SK-N-SH (cell line): ENCODE data around the gene BRAF. TPM values are rescaled to one million over a fixed set of nuclear protein-coding genes. Genes with fewer than 3 reads are reported as not detected.

ENCODE experiments used
- CTCF ChIA-PET: fragments of 300-600, 350-600 bp; formaldehyde crosslinking; extraction: SDS; loops from one replicate; lab custom pipeline; 2021; lab: Yijun Ruan, JAX
- POLR2A ChIA-PET: fragments of 350-600 bp; sonication (Branson Sonifier 250); formaldehyde crosslinking; extraction: SDS; loops from one replicate; lab custom pipeline; 2020; ENCODE audit warnings: antibody characterized with exemption, inconsistent platforms; lab: Yijun Ruan, JAX
- DNase-seq: peaks from one replicate; pipeline ENCODE4 v3.0.0; 2012
- H2AFZ ChIP-seq: fragments of 200-600 bp; sonication (generic); 2 replicates; pipeline ENCODE4 v1.8.1; 2016; ENCODE audit warnings: antibody characterized with exemption, mild to moderate bottlenecking, low read depth
- H3F3A ChIP-seq: fragments of 200-600 bp; sonication (generic); replicated peaks from 2 replicates; pipeline ENCODE3; 2016; ENCODE audit warnings: antibody characterized with exemption, mild to moderate bottlenecking; ENCODE audit not compliant: insufficient read depth
- H3K27ac ChIP-seq, 2 experiments: fragments of 200-500 bp in 1 of 2; fragments of 200-600 bp in 1 of 2; sonication (Bioruptor generic) in 1 of 2; sonication (generic), shearing (Covaris generic) in 1 of 2; 2 replicates each; pipeline versions ENCODE4 v1.5.1 to v1.6.1; 2014 to 2016; ENCODE audit warnings: low read depth in 2 of 2, inconsistent platforms in 1 of 2, low read length in 1 of 2, mild to moderate bottlenecking in 1 of 2, mixed read lengths in 1 of 2
- H3K27me3 ChIP-seq: fragments of 200-600 bp; sonication (generic), shearing (Covaris generic); 2 replicates; pipeline ENCODE4 v1.6.1; 2016; ENCODE audit warnings: mixed run types; ENCODE audit not compliant: insufficient read depth
- H3K36me3 ChIP-seq, 2 experiments: fragments of 200-500 bp in 1 of 2; fragments of 200-600 bp in 1 of 2; sonication (Bioruptor generic) in 1 of 2; sonication (generic) in 1 of 2; replicated peaks in 1 of 2; 2 replicates each; pipeline versions ENCODE3 to v1.5.1; 2014 to 2016; ENCODE audit warnings: low read length in 1 of 2, mild to moderate bottlenecking in 1 of 2; ENCODE audit not compliant: insufficient read depth in 2 of 2, control insufficient read depth in 1 of 2
- H3K4me1 ChIP-seq, 2 experiments: fragments of 200-500 bp in 1 of 2; fragments of 200-600 bp in 1 of 2; sonication (Bioruptor generic) in 1 of 2; sonication (generic), shearing (Covaris generic) in 1 of 2; 2 replicates each; pipeline versions ENCODE4 v1.5.1 to v1.6.1; 2014 to 2016; ENCODE audit warnings: low read depth in 1 of 2, low read length in 1 of 2, mixed run types in 1 of 2; ENCODE audit not compliant: insufficient read depth in 2 of 2, control insufficient read depth in 1 of 2
- H3K4me2 ChIP-seq: fragments of 200-600 bp; sonication (generic), shearing (Covaris generic); 2 replicates; pipeline ENCODE4 v1.6.1; 2017; ENCODE audit warnings: mixed run types
- H3K4me3 ChIP-seq, 2 experiments: fragments of 200-500 bp in 1 of 2; fragments of 200-600 bp in 1 of 2; sonication (Bioruptor generic) in 1 of 2; sonication (generic), shearing (Covaris generic) in 1 of 2; 2 replicates each; pipeline versions ENCODE4 v1.5.1 to v1.8.1; 2014 to 2016; ENCODE audit warnings: low read depth in 2 of 2, inconsistent platforms in 1 of 2, low read length in 1 of 2, mild to moderate bottlenecking in 1 of 2, mixed read lengths in 1 of 2, moderate library complexity in 1 of 2
- H3K79me2 ChIP-seq: fragments of 200-600 bp; sonication (generic); 2 replicates; pipeline ENCODE4 v1.8.1; 2017; ENCODE audit warnings: mild to moderate bottlenecking; ENCODE audit not compliant: insufficient read depth
- H3K9ac ChIP-seq: fragments of 200-600 bp; sonication (generic); 2 replicates; pipeline ENCODE4 v1.6.1; 2017; ENCODE audit warnings: mixed run types
- H3K9me2 ChIP-seq: fragments of 200-600 bp; sonication (generic); 2 replicates; pipeline ENCODE4 v1.6.1; 2017; ENCODE audit warnings: mixed run types
- H3K9me3 ChIP-seq: fragments of 200-600 bp; sonication (generic); 2 replicates; pipeline ENCODE4 v1.6.1; 2017; ENCODE audit warnings: mixed run types, mild to moderate bottlenecking, moderate library complexity
- H4K20me1 ChIP-seq: fragments of 200-600 bp; sonication (generic); 2 replicates; pipeline ENCODE4 v1.6.1; 2017; ENCODE audit warnings: mild to moderate bottlenecking, mixed run types; ENCODE audit not compliant: insufficient read depth
- FOSL2 ChIP-seq: IDR thresholded peaks from 2 replicates; pipeline ENCODE4 v1.4.0; 2012; ENCODE audit warnings: low read depth, mild to moderate bottlenecking, moderate library complexity, borderline replicate concordance
- FOXJ3 ChIP-seq: sonication (generic); formaldehyde crosslinking; IDR thresholded peaks from 2 replicates; pipeline ENCODE4 v1.5.1; 2020; ENCODE audit warnings: mild to moderate bottlenecking, missing genetic modification reagents
- FOXM1 ChIP-seq: IDR thresholded peaks from 2 replicates; pipeline ENCODE4 v1.4.0; 2012; ENCODE audit warnings: low read depth, mild to moderate bottlenecking
- MEF2A ChIP-seq: IDR thresholded peaks from 2 replicates; pipeline ENCODE4 v1.4.0; 2012; ENCODE audit warnings: low read depth, borderline replicate concordance
- MXI1 ChIP-seq: IDR thresholded peaks from 2 replicates; pipeline ENCODE4 v1.6.1; 2012; ENCODE audit warnings: mild to moderate bottlenecking, low read depth, low read length, improper control_type of control experiment
- NFIC ChIP-seq: IDR thresholded peaks from 2 replicates; pipeline ENCODE4 v1.4.0; 2012; ENCODE audit warnings: borderline replicate concordance
- NRF1 ChIP-seq: IDR thresholded peaks from 2 replicates; pipeline ENCODE4 v1.6.1; 2012; ENCODE audit warnings: low read depth, mild to moderate bottlenecking, low read length
- RFX5 ChIP-seq: IDR thresholded peaks from 2 replicates; pipeline ENCODE4 v1.6.1; 2012; ENCODE audit warnings: mild to moderate bottlenecking, improper control_type of control experiment, low read length
- SMC3 ChIP-seq: IDR thresholded peaks from 2 replicates; pipeline ENCODE4 v1.6.1; 2012; ENCODE audit warnings: low read depth, low read length, improper control_type of control experiment
- TAF1 ChIP-seq: IDR thresholded peaks from 2 replicates; pipeline ENCODE4 v1.6.1; 2012; ENCODE audit warnings: low read depth, mild to moderate bottlenecking, low read length, moderate library complexity, borderline replicate concordance
- USF1 ChIP-seq: IDR thresholded peaks from 2 replicates; pipeline ENCODE4 v1.4.0; 2012; ENCODE audit warnings: low read depth, borderline replicate concordance
- WGBS: methylation state at CpG from one replicate; pipeline ENCODE4 v1.1.6; 2017; ENCODE audit warnings: low lambda C conversion rate; 5-methylcytosine and 5-hydroxymethylcytosine counted together
- polyA plus RNA-seq, 3 experiments: library from polyadenylated mRNA; depleted of rRNA; stranded (reverse); fragments of >200 nt; gene quantifications; 2 replicates each; pipeline ENCODE4 v1.2.3, GENCODE V29; 2012
- TF ChIP-seq, protein P1 (sequence below): fragments of 150-350 bp; IDR thresholded peaks from 2 replicates; pipeline ENCODE4 v1.6.1; 2017; ENCODE audit warnings: antibody characterized with exemption, low read length, low read depth, borderline replicate concordance
- TF ChIP-seq, protein P2 (sequence below): fragments of 200-600 bp; sonication (generic); IDR thresholded peaks from 2 replicates; pipeline ENCODE4 v1.6.1; 2017; ENCODE audit warnings: antibody characterized with exemption, mild to moderate bottlenecking, moderate library complexity
- TF ChIP-seq, protein P3 (sequence below): IDR thresholded peaks from 2 replicates; pipeline ENCODE4 v1.4.0; 2012; ENCODE audit warnings: low read depth, borderline replicate concordance

BRAF gene
- polyA plus RNA-seq, 1 of the 3 experiments (the other 2 are of a cell fraction): 5.2 TPM

- Histone ChIP-seq H3K27ac (no peak overlapping the region), H2AFZ (no peak overlapping the region), H3K4me2 (no peak overlapping the region), H4K20me1 (no peaks in the 10 kb centered on the region), H3K4me3 (no peak overlapping the region), H3K9me2 (no peaks in the 10 kb centered on the region), H3K79me2 (no peaks in the 10 kb centered on the region), H3K9me3 (no peaks in the 10 kb centered on the region)
- TF ChIP-seq USF1 (no peak), MEF2A (no peak), FOXJ3 (CRISPR knock-in tag) (no peak), NFIC (no peak), MXI1 (no peak), SMC3 (no peak), FOSL2 (no peak), FOXM1 (no peak), RFX5 (no peak), NRF1 (no peak), TAF1 (no peak)
- TF ChIP-seq, protein P1, sequence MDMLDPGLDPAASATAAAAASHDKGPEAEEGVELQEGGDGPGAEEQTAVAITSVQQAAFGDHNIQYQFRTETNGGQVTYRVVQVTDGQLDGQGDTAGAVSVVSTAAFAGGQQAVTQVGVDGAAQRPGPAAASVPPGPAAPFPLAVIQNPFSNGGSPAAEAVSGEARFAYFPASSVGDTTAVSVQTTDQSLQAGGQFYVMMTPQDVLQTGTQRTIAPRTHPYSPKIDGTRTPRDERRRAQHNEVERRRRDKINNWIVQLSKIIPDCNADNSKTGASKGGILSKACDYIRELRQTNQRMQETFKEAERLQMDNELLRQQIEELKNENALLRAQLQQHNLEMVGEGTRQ: no peak
- TF ChIP-seq, protein P2, sequence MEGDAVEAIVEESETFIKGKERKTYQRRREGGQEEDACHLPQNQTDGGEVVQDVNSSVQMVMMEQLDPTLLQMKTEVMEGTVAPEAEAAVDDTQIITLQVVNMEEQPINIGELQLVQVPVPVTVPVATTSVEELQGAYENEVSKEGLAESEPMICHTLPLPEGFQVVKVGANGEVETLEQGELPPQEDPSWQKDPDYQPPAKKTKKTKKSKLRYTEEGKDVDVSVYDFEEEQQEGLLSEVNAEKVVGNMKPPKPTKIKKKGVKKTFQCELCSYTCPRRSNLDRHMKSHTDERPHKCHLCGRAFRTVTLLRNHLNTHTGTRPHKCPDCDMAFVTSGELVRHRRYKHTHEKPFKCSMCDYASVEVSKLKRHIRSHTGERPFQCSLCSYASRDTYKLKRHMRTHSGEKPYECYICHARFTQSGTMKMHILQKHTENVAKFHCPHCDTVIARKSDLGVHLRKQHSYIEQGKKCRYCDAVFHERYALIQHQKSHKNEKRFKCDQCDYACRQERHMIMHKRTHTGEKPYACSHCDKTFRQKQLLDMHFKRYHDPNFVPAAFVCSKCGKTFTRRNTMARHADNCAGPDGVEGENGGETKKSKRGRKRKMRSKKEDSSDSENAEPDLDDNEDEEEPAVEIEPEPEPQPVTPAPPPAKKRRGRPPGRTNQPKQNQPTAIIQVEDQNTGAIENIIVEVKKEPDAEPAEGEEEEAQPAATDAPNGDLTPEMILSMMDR: no peak
- TF ChIP-seq, protein P3, sequence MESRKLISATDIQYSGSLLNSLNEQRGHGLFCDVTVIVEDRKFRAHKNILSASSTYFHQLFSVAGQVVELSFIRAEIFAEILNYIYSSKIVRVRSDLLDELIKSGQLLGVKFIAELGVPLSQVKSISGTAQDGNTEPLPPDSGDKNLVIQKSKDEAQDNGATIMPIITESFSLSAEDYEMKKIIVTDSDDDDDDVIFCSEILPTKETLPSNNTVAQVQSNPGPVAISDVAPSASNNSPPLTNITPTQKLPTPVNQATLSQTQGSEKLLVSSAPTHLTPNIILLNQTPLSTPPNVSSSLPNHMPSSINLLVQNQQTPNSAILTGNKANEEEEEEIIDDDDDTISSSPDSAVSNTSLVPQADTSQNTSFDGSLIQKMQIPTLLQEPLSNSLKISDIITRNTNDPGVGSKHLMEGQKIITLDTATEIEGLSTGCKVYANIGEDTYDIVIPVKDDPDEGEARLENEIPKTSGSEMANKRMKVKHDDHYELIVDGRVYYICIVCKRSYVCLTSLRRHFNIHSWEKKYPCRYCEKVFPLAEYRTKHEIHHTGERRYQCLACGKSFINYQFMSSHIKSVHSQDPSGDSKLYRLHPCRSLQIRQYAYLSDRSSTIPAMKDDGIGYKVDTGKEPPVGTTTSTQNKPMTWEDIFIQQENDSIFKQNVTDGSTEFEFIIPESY: no peak
- TF ChIP-seq, all 33 proteins: peak for 0
- Histone ChIP-seq H3K4me1 (peaks cover 0 to 2% of the 10 kb centered on the region in 2 experiments; a peak in 2 of 4 replicates), H3K27me3 (no peaks in the 10 kb centered on the region), H3F3A (no peaks in the 10 kb centered on the region), H3K36me3 (peaks cover 9 to 29% of the 10 kb centered on the region in 2 experiments), H3K9ac (no peak overlapping the region)
- WGBS: 81% methylated on average over 5 of the region's 5 CpGs
- no peak for DNase-seq
- ChIA-PET POLR2A (no interaction called here), CTCF (interaction anchor here (1.0 kb wide), 1 partner anchor 66 kb away, joined by 5 read pairs; no protein-coding TSS in a partner anchor)
Observed at GRCh38 chr7:140719721-140720120, 205.0 kb downstream of the BRAF start.
